Left lung (tissue), 10 donors: ENCODE results near the gene CTNND2. TPM values are rescaled to one million over a fixed set of nuclear protein-coding genes. Genes with fewer than 3 reads are reported as not detected.

Experiments
- ATAC-seq: fragments of 200-7000 bp; cut with Tn5 transposase; one replicate; pipeline ENCODE4 v1.9.1; 2020; ENCODE audit warnings: moderate library complexity
- DNase-seq, 4 donors: peaks; one replicate each; pipeline ENCODE4 v3.0.0-alpha.2; 2013 to 2020
- H3K27ac ChIP-seq, 2 donors: fragments of 200-600 bp; sonication (generic) in 1 of 2; one replicate each; pipeline versions ENCODE4 v1.5.0 to v1.8.0; 2020 to 2021
- H3K27me3 ChIP-seq, 2 donors: fragments of 200-600 bp; sonication (generic) in 1 of 2; one replicate each; pipeline versions ENCODE4 v1.5.0 to v1.8.0; 2020 to 2021
- H3K36me3 ChIP-seq, 2 donors: fragments of 200-600 bp; sonication (generic) in 1 of 2; one replicate each; pipeline versions ENCODE4 v1.5.0 to v1.8.0; 2020 to 2021
- H3K4me1 ChIP-seq, 2 donors: fragments of 200-600 bp; one replicate each; pipeline ENCODE4 v1.8.0; 2021
- H3K4me3 ChIP-seq, 2 donors: fragments of 200-600 bp; sonication (generic) in 1 of 2; one replicate each; pipeline versions ENCODE4 v1.5.0 to v1.8.0; 2020 to 2021; ENCODE audit warnings: mild to moderate bottlenecking in 1 of 2
- H3K9me3 ChIP-seq, 2 donors: fragments of 200-600 bp; sonication (generic) in 1 of 2; one replicate each; pipeline versions ENCODE4 v1.5.0 to v1.8.0; 2020 to 2021
- intact Hi-C, 2 donors: fragments of 100-400 bp; cut with DNase I; formaldehyde crosslinking; loops; one replicate each; pipeline versions ENCODE4 v1.11.2 to v1.14.2; 2022
- polyA plus RNA-seq, 6 donors: library from polyadenylated mRNA; unstranded; fragments of 120-200 nt; gene quantifications; one replicate each; pipeline ENCODE4 v1.2.1, GENCODE V29; 2013; ENCODE audit not compliant: insufficient read length in 6 of 6
- total RNA-seq, 2 donors: library from RNA; stranded (reverse); fragmentation: NEBNext Ultra II Directional; extraction: Animal tissue kit (Norgen Biotek cat#: 25700); gene quantifications; one replicate each; pipeline ENCODE4 v1.2.1, GENCODE V29; 2021
- TF ChIP-seq, protein P1 (sequence below), 2 donors: fragments of 200-600 bp; sonication (generic) in 1 of 2; IDR thresholded peaks; one replicate each; pipeline versions ENCODE4 v1.5.0 to v1.8.0; 2021; ENCODE audit warnings: antibody characterized with exemption in 2 of 2
- donor health status: DM: no; HTN: yes; CAD: no.
- donor health status: DM: no; HTN: no; CAD: no.

The CTNND2 gene
- total and polyA plus RNA-seq, 8 donors = 1.2 to 4.2 (median 2.2) TPM; not detected in 1

GRCh38 chr5:11050596-11051304, 853.5 kb downstream of the CTNND2 start:
- H3K4me3 ChIP-seq = no peak overlapping the region
- TF ChIP-seq, protein P1, sequence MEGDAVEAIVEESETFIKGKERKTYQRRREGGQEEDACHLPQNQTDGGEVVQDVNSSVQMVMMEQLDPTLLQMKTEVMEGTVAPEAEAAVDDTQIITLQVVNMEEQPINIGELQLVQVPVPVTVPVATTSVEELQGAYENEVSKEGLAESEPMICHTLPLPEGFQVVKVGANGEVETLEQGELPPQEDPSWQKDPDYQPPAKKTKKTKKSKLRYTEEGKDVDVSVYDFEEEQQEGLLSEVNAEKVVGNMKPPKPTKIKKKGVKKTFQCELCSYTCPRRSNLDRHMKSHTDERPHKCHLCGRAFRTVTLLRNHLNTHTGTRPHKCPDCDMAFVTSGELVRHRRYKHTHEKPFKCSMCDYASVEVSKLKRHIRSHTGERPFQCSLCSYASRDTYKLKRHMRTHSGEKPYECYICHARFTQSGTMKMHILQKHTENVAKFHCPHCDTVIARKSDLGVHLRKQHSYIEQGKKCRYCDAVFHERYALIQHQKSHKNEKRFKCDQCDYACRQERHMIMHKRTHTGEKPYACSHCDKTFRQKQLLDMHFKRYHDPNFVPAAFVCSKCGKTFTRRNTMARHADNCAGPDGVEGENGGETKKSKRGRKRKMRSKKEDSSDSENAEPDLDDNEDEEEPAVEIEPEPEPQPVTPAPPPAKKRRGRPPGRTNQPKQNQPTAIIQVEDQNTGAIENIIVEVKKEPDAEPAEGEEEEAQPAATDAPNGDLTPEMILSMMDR (IDR thresholded peaks at IDR 0.05) = no peak
- DNase-seq (no peak), ATAC-seq (no peak)
- intact Hi-C loops = no loop called here
- H3K36me3 ChIP-seq = no peaks in the 10 kb centered on the region
- H3K27ac ChIP-seq = no peak overlapping the region
- H3K9me3 ChIP-seq = no peaks in the 10 kb centered on the region
- no peaks in the 10 kb centered on the region for H3K27me3 ChIP-seq
- H3K4me1 ChIP-seq = no peaks in the 10 kb centered on the region

DNA sequence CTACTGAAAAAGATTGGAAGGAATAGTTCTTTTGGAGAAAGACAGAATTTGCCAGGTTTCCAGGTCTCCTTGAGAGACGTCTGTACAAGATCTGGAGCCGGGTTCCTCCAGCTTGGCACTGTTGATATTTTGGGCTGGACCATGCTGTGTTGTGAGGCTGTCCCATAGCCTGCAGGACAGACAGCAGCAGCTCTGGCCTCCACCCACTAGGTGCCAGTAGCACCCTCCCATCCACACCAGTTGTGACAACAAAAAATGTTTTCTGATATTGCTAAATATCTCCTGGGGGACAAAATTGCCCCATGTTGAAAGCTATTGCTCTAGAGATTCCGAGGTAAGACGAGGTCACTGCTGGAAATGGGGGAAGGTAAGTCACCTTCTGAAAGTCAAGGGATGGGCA, 855.5 kb downstream of the CTNND2 start:
- Histone ChIP-seq H3K4me3 (no peak overlapping the region), H3K36me3 (no peaks in the 10 kb centered on the region), H3K9me3 (no peaks in the 10 kb centered on the region), H3K27ac (no peak overlapping the region), H3K27me3 (no peaks in the 10 kb centered on the region), H3K4me1 (no peaks in the 10 kb centered on the region)
- TF ChIP-seq, protein P1 (IDR thresholded peaks at IDR 0.05) = no peak
- DNase-seq (no peak), ATAC-seq (no peak)
- intact Hi-C loops = no loop called here

DNA sequence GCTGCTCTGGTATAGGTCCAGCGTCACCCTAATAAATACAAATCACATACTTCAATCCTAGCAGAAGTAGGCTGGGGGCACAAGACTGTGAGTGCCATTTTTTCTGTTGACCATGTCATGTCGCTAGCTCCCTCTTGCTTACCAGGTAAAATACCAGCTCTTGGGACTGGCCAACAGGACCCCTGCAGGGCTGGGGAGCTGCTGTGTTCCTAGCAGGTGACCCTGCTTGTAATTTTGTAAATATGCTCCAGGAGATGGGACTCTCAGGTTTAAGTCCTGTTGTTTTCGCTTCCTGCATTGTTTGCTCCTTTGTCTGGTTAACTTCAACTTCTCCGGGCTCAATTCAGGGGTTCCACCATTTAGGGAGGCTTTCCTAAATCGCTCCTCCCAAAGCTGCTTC, 856.6 kb downstream of the CTNND2 start:
- ATAC-seq (no peak), DNase-seq (no peak)
- H3K27me3 ChIP-seq = no peaks in the 10 kb centered on the region
- no peaks in the 10 kb centered on the region for H3K36me3 ChIP-seq
- H3K27ac ChIP-seq = no peak overlapping the region
- H3K4me3 ChIP-seq = no peak overlapping the region
- intact Hi-C loops = no loop called here
- TF ChIP-seq, protein P1 (IDR thresholded peaks at IDR 0.05) = no peak
- H3K4me1 ChIP-seq = no peaks in the 10 kb centered on the region
- H3K9me3 ChIP-seq = no peaks in the 10 kb centered on the region

- DNase-seq (peak in 1 of 4 donors; percentile 2), ATAC-seq (no peak)
- TF ChIP-seq, protein P1 (IDR thresholded peaks at IDR 0.05) = no peak
- Histone ChIP-seq H3K27ac (no peak overlapping the region), H3K27me3 (no peaks in the 10 kb centered on the region), H3K36me3 (no peaks in the 10 kb centered on the region), H3K4me3 (no peak overlapping the region), H3K9me3 (no peaks in the 10 kb centered on the region), H3K4me1 (no peaks in the 10 kb centered on the region)
- intact Hi-C loops = no loop called here
These were observed 857.2 kb downstream of the CTNND2 start for GRCh38 chr5:11047030-11047429.

DNA sequence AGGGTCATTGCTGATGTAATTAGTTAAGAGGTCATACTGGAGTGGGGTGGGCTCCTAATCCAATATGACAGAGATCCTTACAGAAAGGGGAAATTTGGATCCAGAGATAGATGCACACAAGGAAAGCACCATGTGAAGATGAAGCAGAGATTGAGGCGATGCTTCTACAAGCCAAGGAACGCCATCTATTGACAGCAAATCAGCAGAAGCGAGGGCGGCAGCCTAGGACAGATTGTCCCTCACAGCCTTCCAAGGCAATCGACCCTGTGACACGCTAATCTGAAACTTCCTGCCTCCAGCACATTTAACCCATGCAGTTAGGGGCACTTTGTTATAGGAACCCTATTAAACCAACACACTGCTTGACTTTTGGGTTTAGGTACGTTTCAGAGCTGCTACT, 858.1 kb downstream of the CTNND2 start:
- Histone ChIP-seq H3K36me3 (no peaks in the 10 kb centered on the region), H3K27me3 (no peaks in the 10 kb centered on the region), H3K27ac (no peak overlapping the region), H3K4me1 (no peaks in the 10 kb centered on the region), H3K4me3 (no peak overlapping the region), H3K9me3 (no peaks in the 10 kb centered on the region)
- ATAC-seq (no peak), DNase-seq (peak in 1 of 4 donors; percentile 2)
- TF ChIP-seq, protein P1 (IDR thresholded peaks at IDR 0.05) = no peak
- intact Hi-C loops = no loop called here
